ENCODE results near the gene MAP3K7. TPM values are rescaled to one million over a fixed set of nuclear protein-coding genes. Genes with fewer than 3 reads are reported as not detected.

Gene MAP3K7
- total and polyA plus RNA-seq, 2 donors (not counting 3 experiments of a cell fraction or from before 2014, with no cell fraction given), result 15.3 to 25.6 TPM

DNA sequence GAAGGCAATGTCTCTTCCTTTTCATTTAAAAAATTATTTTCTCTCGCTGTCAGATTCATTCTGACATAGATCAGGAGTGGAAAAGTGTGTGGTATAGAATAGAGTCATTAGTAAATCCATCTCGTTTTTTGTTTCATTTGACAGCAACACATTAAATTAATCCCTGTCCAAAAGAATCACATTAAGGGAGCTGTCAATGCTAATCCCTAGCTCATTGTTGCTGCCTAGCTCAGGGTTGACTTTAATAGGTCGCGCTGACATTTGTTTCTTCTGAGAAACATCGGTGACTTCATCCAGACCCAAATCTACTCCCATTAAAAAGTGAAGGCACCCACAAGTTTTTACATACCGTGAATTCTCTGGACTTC is 25.4 kb upstream of the MAP3K7 start:
- Histone ChIP-seq H3K4me1 (ENCODE audit: control insufficient read depth, extremely low read depth, insufficient read depth, low read length) (peaks cover 4% of the 10 kb centered on the region), H3K27ac (ENCODE audit: insufficient read depth, low read depth, low read length) (no peak overlapping the region), H3K9me3 (replicated peaks; ENCODE audit: control insufficient read depth, insufficient read depth, low read length) (no peaks in the 10 kb centered on the region), H3K4me2 (ENCODE audit: insufficient read depth, low read length) (no peak overlapping the region), H3K36me3 (ENCODE audit: control insufficient read depth in 2 of 2, extremely low read depth in 1 of 2, insufficient read depth in 2 of 2, low read length in 2 of 2) (no peaks in the 10 kb centered on the region), H3K9ac (replicated peaks; ENCODE audit: extremely low read depth, insufficient read depth, low read length) (no peak overlapping the region), H3K4me3 (replicated peaks in 1 of 3; ENCODE audit: insufficient read depth in 1 of 3, low read depth in 1 of 3, low read length in 3 of 3) (no peak overlapping the region), H2AFZ (ENCODE audit: low read depth, low read length) (no peak overlapping the region), H3K79me2 (ENCODE audit: control insufficient read depth, insufficient read depth, low read length) (no peaks in the 10 kb centered on the region), H3K27me3 (ENCODE audit: control insufficient read depth in 2 of 2, insufficient read depth in 2 of 2, low read length in 2 of 2) (peaks cover 22 to 58% of the 10 kb centered on the region in 2 experiments), H4K20me1 (replicated peaks; ENCODE audit: control insufficient read depth, extremely low read depth, insufficient read depth, low read length) (no peaks in the 10 kb centered on the region), H3K9me1 (replicated peaks; ENCODE audit: control insufficient read depth, extremely low read depth, insufficient read depth, low read length) (no peaks in the 10 kb centered on the region)
- POLR2A ChIA-PET, result no interaction called here
- DNase-seq (ENCODE audit: low read depth, low spot score), result no peak
- no peak for FAIRE-seq
- CTCF ChIA-PET, result no interaction called here
- TF ChIP-seq POLR2AphosphoS5 (IDR thresholded peaks at IDR 0.05; ENCODE audit: insufficient read depth, low read depth, low read length), result no peak
- TF ChIP-seq, protein P1, sequence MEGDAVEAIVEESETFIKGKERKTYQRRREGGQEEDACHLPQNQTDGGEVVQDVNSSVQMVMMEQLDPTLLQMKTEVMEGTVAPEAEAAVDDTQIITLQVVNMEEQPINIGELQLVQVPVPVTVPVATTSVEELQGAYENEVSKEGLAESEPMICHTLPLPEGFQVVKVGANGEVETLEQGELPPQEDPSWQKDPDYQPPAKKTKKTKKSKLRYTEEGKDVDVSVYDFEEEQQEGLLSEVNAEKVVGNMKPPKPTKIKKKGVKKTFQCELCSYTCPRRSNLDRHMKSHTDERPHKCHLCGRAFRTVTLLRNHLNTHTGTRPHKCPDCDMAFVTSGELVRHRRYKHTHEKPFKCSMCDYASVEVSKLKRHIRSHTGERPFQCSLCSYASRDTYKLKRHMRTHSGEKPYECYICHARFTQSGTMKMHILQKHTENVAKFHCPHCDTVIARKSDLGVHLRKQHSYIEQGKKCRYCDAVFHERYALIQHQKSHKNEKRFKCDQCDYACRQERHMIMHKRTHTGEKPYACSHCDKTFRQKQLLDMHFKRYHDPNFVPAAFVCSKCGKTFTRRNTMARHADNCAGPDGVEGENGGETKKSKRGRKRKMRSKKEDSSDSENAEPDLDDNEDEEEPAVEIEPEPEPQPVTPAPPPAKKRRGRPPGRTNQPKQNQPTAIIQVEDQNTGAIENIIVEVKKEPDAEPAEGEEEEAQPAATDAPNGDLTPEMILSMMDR (IDR thresholded peaks at IDR 0.05; ENCODE audit: extremely low read depth in 1 of 2, insufficient read depth in 1 of 2, low read depth in 1 of 2, low read length in 2 of 2), result no peak
- TF ChIP-seq FOS (IDR thresholded peaks at IDR 0.05; ENCODE audit: borderline replicate concordance, insufficient read depth, low read length), result no peak
- no peak for TF ChIP-seq GATA2 (IDR thresholded peaks at IDR 0.05; ENCODE audit: insufficient read depth, insufficient read length, low read depth, low read length)
- TF ChIP-seq JUN (IDR thresholded peaks at IDR 0.05; ENCODE audit: borderline replicate concordance, insufficient read depth, insufficient read length, low read depth), result no peak
- TF ChIP-seq MYC (IDR thresholded peaks at IDR 0.05; ENCODE audit: low read depth, low read length), result no peak
- TF ChIP-seq, protein P2, sequence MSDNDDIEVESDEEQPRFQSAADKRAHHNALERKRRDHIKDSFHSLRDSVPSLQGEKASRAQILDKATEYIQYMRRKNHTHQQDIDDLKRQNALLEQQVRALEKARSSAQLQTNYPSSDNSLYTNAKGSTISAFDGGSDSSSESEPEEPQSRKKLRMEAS (IDR thresholded peaks at IDR 0.05; ENCODE audit: insufficient read depth, insufficient read length), result no peak
- TF ChIP-seq POLR2A (IDR thresholded peaks at IDR 0.05; ENCODE audit: low read depth, low read length), result no peak
- no peak for TF ChIP-seq EZH2 (IDR thresholded peaks at IDR 0.05; ENCODE audit: borderline replicate concordance, low read depth, low read length, severe bottlenecking)
- no TSS peak for BruUV-seq (replicated peaks)
- dilution Hi-C loops (cut with MboI; ENCODE audit: extremely low pct_ligation_motif_present, low sequenced_read_pairs) (no loop called here), intact Hi-C loops (cut with micrococcal nuclease) (no loop called here)

Measured in endothelial cell of umbilical vein (primary cell).